Vagina (tissue), 2 donors: ENCODE data around the gene EXOC3.

ENCODE experiments used
- CTCF ChIP-seq, 3 experiments: fragments of 450-650 bp in 2 of 3; fragments of 200-600 bp in 1 of 3; sonication (generic) in 1 of 3; IDR thresholded peaks; one replicate each; pipeline ENCODE4 v1.5.1; 2017 to 2019; ENCODE audit warnings: antibody characterized with exemption in 3 of 3, mild to moderate bottlenecking in 2 of 3, moderate library complexity in 2 of 3
- POLR2A ChIP-seq, 2 donors: fragments of 450-650 bp; IDR thresholded peaks; one replicate each; pipeline ENCODE4 v1.6.1; 2017; ENCODE audit warnings: antibody characterized with exemption in 2 of 2, mild to moderate bottlenecking in 2 of 2, moderate library complexity in 2 of 2
- POLR2AphosphoS5 ChIP-seq, 2 donors: sonication (generic); formaldehyde crosslinking; IDR thresholded peaks; one replicate each; pipeline ENCODE4 v1.9.0; 2017; ENCODE audit warnings: antibody characterized with exemption in 2 of 2, mild to moderate bottlenecking in 2 of 2, low read depth in 1 of 2; ENCODE audit not compliant: insufficient read depth in 1 of 2

DNA sequence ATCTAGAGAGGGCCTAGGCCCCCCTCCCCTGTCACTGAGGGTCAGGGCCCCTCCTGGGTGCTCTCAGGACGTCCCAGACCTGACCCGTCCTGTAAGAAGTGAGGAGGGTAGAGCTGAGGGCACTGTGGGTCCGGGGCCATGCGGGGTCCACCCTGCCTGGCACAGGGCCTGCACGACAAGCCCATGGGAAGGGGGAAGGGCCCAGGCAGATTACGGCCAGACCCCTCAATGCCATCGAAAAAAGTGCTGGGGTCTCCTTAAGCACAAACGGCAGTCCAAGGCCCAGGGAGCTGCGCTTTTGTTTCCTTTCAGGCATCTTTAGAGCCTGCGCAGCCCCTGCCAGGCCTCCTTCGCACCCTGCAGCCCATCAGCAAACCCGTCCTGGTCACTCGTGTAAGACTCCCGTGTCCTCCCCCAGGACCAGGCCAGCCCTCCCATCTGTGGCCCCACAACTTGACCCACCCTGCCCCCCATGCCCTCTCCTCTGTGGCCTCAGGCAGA is 4.4 kb upstream of the EXOC3 start:
- TF ChIP-seq CTCF (IDR thresholded peaks at IDR 0.05) (no peak), POLR2AphosphoS5 (IDR thresholded peaks at IDR 0.05; ENCODE audit: insufficient read depth in 1 of 2, low read depth in 1 of 2) (no peak), POLR2A (IDR thresholded peaks at IDR 0.05) (no peak)
